NCI-H2196 (cell line): Measurements from ENCODE around the gene SAMD4A.
A peak's percentile ranks its signal among the peaks of the same experiment; 100 is the strongest.

ENCODE experiments used
- DNase-seq: peaks from one replicate; lab custom pipeline; 2025; ENCODE audit not compliant: unreplicated experiment; lab: John Stamatoyannopoulos, UW

Gene SAMD4A

DNA sequence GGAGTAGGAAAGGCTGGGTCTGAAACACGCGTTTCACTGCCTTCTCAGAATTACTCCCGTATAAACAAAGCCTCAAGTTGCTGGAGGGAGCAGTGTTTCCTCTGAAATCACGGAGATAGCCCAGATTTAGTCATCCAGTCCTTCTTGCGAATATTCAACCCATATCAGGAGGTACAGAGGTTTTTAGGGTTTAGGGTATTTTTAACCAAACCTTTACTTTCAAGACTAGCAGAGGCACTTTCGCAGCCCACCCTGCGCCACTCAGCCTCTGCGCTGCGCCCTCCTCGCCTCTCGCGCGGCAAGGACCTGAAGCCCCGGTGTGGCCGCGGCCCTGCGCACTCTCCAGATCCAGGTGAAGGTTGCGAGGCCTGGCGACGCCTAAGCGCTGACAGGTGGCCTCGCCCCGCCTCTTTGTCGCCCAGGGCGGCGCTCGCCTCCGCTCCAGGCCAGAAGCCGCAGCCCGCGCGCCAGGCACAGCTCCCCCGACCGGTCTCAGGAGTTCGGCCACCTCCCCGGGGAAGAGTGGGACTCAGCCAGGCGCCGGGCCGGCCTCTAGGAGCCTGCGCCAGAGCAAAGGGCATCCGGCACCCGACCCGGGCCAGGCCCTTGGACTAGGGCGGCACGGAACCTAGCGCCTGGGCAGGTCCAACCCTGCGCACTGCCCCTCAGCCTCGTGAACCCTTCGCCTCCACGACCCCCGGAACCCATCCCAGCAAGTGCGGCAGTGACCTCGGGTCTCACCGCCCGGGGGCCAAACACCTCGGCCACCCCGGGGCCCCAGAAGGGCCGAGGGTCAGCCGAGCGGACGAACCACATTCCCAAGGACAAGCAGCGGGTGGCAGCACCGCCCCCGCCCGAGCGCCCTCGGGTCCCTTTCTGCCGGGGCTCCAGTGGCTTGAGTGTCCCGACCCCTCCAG lies 1.8 kb upstream of the SAMD4A start:
- peak; percentile 67 for DNase-seq

DNA sequence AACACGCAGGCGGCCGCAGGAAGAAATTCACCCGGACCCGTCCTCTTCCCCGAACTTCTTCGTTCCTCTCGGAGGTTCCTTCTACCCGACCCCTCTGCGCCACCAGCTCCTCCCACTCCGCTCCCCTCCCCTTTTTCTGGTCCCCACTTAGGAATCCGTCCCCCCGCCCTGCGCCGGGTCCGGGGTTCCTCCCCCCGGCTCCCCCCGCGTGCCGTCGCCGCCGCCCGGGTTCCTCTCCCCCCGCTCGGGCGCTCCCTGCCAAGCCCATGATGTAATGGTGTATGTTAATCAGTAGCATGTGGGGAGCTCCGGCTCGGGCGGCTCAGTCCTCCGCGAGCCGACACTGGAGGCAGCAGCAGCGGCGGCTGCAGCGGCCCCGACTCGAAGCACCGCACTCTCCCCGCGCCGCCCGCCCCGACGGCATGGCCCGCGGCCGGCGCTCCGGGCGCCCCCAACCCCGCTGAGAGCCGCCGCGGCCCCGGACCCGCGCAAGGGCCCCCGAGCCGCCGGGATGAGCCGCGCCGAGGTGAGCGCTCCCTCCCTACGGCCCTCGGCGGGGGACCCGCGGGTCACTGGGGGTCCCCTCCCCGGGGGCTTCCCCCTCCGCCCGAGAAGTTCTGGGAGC lies 1.0 kb upstream of the SAMD4A start:
- peak; percentile 69 for DNase-seq

DNA sequence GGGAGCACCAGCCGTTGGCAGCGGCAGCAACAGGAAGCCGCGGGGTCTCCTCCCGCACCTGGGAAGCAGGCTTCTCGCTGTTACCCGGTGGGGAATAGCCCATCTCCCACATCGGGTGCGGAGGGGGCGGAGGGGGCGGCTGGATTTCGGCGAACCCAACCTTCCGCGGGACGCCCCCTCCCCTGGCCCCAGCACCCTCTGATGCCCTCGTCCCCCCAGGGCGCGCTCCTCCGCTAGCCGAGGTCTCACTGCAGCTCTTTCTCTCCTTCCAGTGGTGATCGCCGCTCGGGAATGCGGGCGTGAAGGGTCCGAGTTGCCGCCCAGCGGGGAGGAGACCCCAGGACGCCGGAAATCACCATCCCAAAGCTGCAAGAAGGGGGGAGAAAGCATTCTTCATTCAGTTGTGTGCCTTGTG lies 303 bp downstream of the SAMD4A start:
- no peak for DNase-seq

DNA sequence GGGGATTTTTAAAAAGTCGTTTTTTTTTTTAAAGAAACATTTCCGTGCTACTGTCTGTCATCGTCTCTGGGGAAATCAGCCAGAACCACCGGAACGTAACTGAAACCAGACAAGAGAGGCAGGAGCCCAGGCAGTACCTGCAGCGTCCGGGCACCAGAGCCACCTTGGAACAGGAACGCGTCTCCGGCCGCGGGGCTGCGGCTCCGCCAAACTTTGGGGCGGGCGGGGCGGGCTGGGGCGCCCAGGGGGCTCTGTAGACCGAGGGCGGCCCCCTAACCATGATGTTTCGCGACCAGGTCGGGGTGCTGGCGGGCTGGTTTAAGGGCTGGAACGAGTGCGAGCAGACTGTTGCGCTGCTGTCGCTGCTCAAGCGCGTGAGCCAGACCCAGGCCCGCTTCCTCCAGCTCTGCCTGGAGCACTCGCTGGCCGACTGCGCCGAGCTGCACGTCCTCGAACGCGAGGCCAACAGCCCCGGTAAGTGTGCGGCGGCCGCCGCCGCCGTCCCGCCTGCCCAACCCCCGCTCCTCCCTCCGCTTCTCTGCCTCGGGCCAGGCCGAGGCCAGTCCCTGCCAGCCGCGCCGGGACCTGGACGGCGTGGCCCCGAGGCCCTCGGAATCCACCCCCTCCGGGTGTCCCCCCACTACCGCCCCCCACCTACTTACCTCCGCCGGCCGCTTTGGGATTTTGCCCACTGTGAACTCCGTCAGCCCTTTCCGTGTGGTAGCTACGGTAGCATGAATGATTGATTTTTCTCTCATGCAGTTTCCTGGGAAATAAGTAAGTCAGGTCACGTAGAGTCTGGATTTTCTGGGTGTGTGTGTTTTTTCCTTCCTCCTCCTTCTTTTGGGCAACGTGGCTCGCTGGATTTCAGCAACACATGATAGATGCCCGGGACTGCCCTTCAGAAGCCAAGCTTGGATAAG lies 972 bp downstream of the SAMD4A start:
- DNase-seq = no peak

- DNase-seq = no peak
Measured at GRCh38 chr14:54568821-54569595, 2.1 kb downstream of the SAMD4A start.

DNA sequence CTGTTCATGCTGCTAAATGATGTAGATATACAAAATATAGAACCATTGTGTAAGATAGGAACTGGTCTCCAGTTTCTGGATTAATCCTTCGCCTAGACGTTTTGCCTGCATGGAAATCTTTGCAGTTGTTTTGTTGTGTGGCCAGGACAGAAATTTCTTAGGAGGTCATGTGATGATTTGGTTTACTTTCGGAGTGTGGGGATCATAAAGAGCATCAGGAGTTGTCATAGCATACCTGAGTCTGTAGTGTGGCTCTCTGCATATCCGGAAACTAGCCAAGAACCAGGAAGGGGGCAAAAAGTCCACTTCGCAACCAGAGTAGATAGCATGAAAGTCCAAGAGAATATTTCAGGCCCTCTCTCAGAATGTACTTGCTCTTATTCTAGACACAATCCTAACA lies 3.1 kb downstream of the SAMD4A start:
- no peak for DNase-seq

DNA sequence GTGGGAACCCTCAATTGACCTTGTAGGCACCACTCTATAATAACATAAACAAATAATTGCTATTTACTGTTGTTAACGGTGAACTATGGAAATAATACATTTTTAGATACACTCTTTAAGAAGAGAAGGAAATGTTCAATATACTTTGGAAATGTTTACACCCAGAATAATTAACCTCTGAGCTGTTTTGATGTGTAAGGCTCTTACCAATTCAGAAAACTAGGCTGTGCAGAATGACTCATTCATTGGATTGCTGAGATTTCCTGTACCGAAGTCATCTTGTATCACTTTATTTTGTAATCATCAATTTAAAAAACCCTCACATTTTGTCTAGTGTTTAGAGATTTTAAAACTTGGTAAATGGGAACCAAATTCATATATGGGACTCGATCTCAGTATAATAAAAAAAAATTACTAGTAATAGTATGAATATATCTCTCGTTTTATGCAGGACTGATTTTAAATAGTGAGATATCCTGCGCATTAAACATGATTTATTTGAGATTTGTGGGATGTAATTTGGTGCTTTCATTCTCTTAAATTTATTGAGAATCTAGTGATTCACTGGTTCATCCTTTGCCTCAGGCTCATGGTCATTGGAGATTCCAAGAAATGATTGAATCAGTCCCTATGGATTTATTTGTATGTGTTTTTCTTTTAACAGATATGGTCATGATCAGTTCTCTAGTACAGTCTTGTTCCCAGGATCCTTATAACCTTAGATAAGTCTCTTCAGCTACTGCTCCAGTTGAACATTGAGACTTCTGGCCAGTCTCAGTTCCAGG lies 3.9 kb downstream of the SAMD4A start:
- DNase-seq = no peak

DNA sequence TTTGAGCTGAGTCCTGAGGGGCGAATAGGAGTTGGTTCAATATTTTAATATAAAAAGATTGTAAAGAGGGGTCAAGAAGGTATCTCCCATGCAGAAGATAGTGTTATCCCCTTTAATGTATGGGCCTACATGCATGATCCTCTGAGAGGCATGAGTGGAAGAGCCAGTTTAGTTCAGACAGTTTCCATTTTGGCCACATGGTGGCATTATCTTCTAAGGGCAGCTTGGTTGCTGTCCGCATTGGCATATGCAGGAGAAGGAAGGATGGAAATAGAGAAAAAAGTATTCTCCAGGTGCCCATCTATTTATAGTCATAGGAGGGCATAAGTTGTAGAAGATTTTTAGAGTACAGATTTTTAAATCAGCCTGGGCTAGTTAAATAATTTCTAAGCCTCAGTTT lies 5.4 kb downstream of the SAMD4A start:
- peak; percentile 15 for DNase-seq

DNA sequence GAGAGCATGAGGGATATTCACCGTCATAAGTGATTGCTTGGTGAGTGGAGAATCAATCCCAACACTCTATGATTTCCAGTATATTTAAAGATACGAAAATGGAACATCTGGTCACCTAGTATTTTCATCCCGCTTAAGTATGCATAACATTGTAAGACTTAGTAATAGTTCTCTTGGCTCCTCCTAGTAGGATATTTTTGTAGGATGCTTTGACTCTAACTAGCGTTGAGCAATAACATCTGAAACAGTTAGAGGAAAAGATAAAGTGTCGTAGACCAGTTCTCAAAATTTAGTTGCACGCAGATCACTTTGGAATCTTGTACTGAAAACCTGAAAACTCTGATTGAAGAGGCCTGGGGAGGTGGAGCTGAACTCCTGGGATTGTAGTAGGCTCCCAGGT lies 7.6 kb downstream of the SAMD4A start:
- no peak for DNase-seq

DNA sequence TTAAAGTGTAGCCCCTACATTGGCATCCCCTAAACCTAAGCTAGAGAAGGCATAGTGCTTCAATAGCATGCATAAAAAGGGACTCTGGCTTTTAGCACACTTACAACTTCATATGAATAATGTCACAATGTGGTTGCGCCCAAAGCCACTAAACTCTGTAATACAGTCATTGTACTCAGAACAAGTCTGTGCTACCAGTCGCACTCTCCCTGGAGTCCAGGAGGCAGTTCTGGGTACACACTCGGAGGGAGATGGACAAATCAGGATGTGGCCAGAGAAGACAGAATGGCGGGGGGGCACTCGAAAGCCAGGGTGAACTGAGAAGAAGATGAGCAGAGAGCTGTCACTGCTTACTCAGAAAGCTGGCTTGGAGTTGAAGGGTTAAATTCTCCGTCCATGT lies 10.6 kb downstream of the SAMD4A start:
- DNase-seq = no peak

DNA sequence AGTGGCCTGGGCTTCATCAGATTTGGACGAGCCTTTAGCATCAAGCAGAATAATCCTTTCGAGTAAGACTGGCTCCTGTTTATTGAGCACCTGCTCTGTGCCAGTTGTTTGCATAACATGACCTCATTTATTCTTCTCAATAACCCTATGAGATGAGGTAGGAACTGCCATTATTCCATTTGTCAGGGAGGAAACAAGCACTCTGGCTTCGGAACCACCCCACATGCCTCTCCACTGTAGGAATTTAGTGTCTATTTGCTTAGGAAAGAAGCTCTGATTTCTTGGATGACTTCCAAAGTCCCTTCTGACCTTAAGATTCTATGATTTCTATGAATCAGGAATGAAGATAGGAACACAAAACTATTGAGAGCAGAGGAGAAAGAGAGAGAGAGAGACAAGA lies 11.0 kb downstream of the SAMD4A start:
- no peak for DNase-seq

DNA sequence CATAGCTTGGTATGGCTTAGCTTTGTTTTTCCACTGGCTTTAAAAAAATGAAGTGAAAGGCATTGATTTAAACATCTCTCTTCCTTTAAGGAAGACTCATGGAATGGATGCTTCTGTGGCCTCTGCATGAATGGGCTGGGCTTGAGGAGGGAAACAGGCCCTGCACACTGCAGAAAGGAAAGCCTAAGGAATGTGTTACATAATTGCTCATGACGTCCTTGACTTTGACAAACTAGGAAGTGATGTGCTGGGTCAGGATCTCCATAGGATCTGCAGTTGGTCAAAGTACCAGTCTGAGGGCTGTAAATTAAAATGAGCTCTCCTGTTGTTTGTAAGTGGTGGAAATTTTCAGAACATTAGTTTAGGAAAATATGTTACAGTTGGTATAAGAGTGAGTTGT lies 12.7 kb downstream of the SAMD4A start:
- DNase-seq = no peak

DNA sequence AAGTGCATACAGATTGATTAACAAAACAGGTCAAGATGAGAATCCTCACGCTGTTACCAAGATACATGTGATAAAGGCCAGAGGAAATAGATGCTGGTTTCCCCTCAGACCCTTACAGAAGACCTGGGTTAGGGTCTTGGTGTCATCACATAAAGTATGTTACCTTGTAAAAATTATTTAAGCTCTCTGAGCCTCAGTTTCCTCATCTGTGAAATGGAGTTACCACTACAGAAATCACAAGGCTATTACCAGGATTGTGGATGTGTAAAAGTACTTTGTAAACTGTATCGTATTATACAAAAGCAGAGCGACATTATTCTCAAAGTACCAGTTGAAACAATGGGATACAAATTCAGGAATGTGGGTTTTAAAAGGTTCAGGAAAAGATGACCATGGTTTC lies 14.0 kb downstream of the SAMD4A start:
- DNase-seq = no peak

DNA sequence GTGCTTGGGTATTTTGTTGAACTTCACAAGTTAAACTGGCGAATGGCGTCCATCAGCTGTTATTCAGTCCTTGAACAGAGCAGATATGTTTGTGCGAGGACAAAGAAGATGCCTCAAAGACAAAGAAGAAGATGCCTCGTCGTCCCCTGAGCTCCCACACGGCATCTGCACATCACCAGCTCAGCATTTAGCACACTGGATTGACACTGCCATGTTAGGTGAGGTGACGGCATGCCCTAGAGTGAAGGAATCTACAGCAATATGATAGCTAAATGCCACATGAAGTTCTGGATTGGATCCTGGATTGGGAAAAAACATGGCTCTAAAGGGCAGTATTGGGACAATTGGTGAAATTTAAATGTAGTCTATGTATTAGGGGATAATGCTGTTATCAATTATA lies 15.4 kb downstream of the SAMD4A start:
- DNase-seq = no peak

DNA sequence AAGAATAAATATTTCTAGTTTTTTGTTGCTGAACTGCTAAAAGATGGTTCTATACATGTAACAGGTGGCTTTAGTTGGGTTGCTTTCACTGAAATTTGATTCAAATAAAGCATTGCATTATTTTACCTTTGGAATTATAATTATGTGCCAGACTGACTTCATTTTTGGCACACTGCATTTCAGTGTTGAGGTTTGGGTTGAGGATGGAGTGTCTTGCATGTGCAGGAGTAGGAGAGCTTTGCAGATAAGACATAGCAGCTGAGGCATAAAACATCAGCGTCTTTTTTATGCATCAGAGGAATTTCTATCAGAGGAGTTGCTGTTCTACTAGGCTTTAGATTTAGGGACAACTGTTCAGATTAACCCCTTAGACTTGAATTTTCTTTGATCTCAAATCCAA lies 17.2 kb downstream of the SAMD4A start:
- no peak for DNase-seq

- no peak for DNase-seq
Measured at GRCh38 chr14:54585214-54585613, 18.3 kb downstream of the SAMD4A start.

GRCh38 chr14:54589076-54589475 lies 22.1 kb downstream of the SAMD4A start:
- DNase-seq = no peak

DNA sequence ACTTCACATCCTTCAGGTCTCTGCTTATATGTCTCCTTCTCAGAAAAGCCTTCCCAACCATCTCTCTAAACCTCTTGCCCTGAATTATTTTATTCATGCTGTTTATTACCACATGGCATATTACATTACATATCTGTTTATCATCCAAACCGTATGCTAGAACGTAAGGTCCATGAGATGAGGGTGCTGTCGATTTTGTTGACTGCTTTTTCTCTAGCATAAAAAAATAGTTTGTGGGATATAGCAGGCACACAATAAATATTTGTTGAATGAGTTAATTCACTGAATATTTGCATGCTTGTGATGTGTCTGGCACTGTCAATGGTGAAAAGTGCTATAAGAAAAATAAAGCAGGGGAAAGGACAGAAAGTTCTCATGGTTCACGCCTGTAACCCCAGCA lies 22.9 kb downstream of the SAMD4A start:
- no peak for DNase-seq

DNA sequence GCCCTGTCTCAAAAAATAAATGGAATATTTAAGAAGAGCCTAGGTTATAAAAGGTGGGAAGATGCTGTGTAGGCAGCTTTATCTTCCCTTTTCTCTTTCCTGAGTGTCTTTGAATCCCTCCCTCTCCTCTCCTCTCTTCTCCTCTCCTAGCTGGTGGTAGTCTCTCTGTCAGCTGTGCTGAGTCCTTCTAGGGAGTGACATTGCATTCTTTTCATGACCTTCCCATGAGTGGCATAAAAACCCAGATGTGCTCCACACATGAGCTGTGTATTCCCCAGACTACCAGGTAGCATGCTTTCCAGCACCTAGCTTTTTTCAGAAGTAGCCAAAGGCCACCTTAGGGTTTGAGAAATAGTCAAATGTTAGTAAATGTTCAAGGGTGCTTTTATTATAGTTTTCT lies 23.6 kb downstream of the SAMD4A start:
- DNase-seq = no peak

- DNase-seq = no peak
Measured at GRCh38 chr14:54591461-54591860, 24.5 kb downstream of the SAMD4A start.
